Immature natural killer cell (primary cell): ENCODE measurements around the gene CALN1. TPM values are rescaled to one million over a fixed set of nuclear protein-coding genes. Genes with fewer than 3 reads are reported as not detected.

ENCODE experiments used
- DNase-seq, 3 donors: peaks; one replicate each; pipeline ENCODE4 v3.0.0; 2022; ENCODE audit warnings: mixed read lengths in 1 of 3
- H3K27ac Mint-ChIP-seq, 6 donors: one replicate each; pipeline ENCODE4 v1.8.0; 2020; ENCODE audit warnings: mixed read lengths in 6 of 6, mild to moderate bottlenecking in 5 of 6, inconsistent platforms in 4 of 6, moderate library complexity in 3 of 6
- H3K27me3 Mint-ChIP-seq, 3 donors: one replicate each; pipeline ENCODE4 v1.8.0; 2020 to 2021; ENCODE audit warnings: low read depth in 3 of 3, mild to moderate bottlenecking in 3 of 3, mixed read lengths in 3 of 3, moderate library complexity in 3 of 3, inconsistent platforms in 1 of 3
- H3K36me3 Mint-ChIP-seq, 3 donors: one replicate each; pipeline ENCODE4 v1.8.0; 2020; ENCODE audit warnings: mixed read lengths in 3 of 3, inconsistent platforms in 2 of 3, mild to moderate bottlenecking in 2 of 3
- H3K4me1 Mint-ChIP-seq, 2 donors: one replicate each; pipeline ENCODE4 v1.8.0; 2020; ENCODE audit warnings: inconsistent platforms in 2 of 2, mild to moderate bottlenecking in 2 of 2, mixed read lengths in 2 of 2, moderate library complexity in 1 of 2
- H3K4me3 Mint-ChIP-seq, 5 donors: one replicate each; pipeline ENCODE4 v1.8.0; 2020; ENCODE audit warnings: mild to moderate bottlenecking in 5 of 5, mixed read lengths in 5 of 5, inconsistent platforms in 3 of 5, moderate library complexity in 3 of 5
- H3K9me3 Mint-ChIP-seq, 6 donors: one replicate each; pipeline ENCODE4 v1.8.0; 2020; ENCODE audit warnings: mild to moderate bottlenecking in 6 of 6, mixed read lengths in 6 of 6, inconsistent platforms in 4 of 6, moderate library complexity in 3 of 6
- polyA plus RNA-seq, 3 donors: library from polyadenylated mRNA; unstranded; fragments of 300-500 nt; fragmentation: Illumina TruSeq; gene quantifications; one replicate each; pipeline ENCODE4 v1.2.3, GENCODE V29; 2021

CALN1 gene
- polyA plus RNA-seq, 3 donors from 2014 or later, result not detected

GRCh38 chr7:72334066-72334465 lies 78.1 kb downstream of the CALN1 start:
- no peak overlapping the region for H3K27ac Mint-ChIP-seq
- peaks cover 0 to 13% (median 6%) of the 10 kb centered on the region in 3 donors for H3K27me3 Mint-ChIP-seq
- H3K4me1 Mint-ChIP-seq, result no peaks in the 10 kb centered on the region
- no peaks in the 10 kb centered on the region for H3K9me3 Mint-ChIP-seq
- no peak overlapping the region for H3K4me3 Mint-ChIP-seq
- H3K36me3 Mint-ChIP-seq, result no peaks in the 10 kb centered on the region
- DNase-seq, result no peak

DNA sequence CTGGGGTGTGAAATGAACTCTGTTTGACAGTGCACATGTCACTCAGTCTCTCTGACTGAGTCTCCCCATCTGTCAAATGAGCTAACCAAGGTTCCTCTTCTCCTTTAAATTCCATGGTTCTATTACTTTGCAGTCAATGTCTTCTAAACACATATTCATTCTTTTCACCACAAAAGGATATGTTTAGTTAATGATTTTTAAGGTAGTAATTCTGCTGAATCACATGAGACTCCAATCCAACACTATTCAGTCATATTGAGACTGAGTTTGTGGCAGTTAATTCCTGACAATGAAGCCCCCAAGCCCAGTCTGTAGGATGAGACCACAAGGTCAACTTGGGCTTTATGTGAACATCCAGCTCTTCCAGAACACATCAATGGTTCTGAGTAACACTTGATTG lies 85.3 kb downstream of the CALN1 start:
- Mint-ChIP-seq H3K4me1 (no peaks in the 10 kb centered on the region), H3K9me3 (peaks cover 0 to 1% (median 0%) of the 10 kb centered on the region in 6 donors), H3K4me3 (no peak overlapping the region), H3K27ac (no peak overlapping the region), H3K27me3 (no peaks in the 10 kb centered on the region), H3K36me3 (no peaks in the 10 kb centered on the region)
- no peak for DNase-seq

- Mint-ChIP-seq H3K27me3 (no peaks in the 10 kb centered on the region), H3K27ac (no peak overlapping the region), H3K9me3 (peaks cover 0 to 1% (median 0%) of the 10 kb centered on the region in 6 donors), H3K36me3 (no peaks in the 10 kb centered on the region), H3K4me1 (no peaks in the 10 kb centered on the region), H3K4me3 (no peak overlapping the region)
- no peak for DNase-seq
Measured at GRCh38 chr7:72326365-72326764, 85.8 kb downstream of the CALN1 start.

- Mint-ChIP-seq H3K27me3 (no peaks in the 10 kb centered on the region), H3K9me3 (peaks cover 0 to 1% (median 0%) of the 10 kb centered on the region in 6 donors), H3K4me3 (no peak overlapping the region), H3K4me1 (no peaks in the 10 kb centered on the region), H3K36me3 (no peaks in the 10 kb centered on the region), H3K27ac (no peak overlapping the region)
- DNase-seq, result no peak
Measured at GRCh38 chr7:72325561-72325960, 86.6 kb downstream of the CALN1 start.

GRCh38 chr7:72321637-72322036 lies 90.5 kb downstream of the CALN1 start:
- Mint-ChIP-seq H3K27ac (no peak overlapping the region), H3K4me3 (no peak overlapping the region), H3K36me3 (no peaks in the 10 kb centered on the region), H3K27me3 (peaks cover 0 to 3% (median 0%) of the 10 kb centered on the region in 3 donors), H3K9me3 (peaks cover 0 to 1% (median 0%) of the 10 kb centered on the region in 6 donors), H3K4me1 (no peaks in the 10 kb centered on the region)
- no peak for DNase-seq

DNA sequence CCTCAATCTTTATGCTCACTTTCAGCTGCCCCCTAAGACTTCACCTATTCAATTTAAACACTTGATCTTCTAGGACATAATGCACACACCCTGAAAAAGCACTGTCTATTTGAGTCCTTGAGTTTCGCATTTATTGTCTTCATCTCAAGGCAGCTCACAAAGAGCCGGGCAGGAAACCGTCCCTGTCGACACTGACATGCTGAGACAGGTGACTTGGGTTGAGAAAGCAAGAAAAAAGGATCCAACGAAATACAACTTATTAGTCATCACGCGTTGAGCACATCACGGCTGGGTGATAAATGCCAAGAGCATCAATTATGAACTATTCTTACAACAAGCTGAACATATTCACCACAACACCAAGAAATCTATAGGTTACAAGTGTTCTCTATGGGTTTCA lies 91.1 kb downstream of the CALN1 start:
- Mint-ChIP-seq H3K36me3 (no peaks in the 10 kb centered on the region), H3K27ac (no peak overlapping the region), H3K27me3 (peaks cover 0 to 3% (median 2%) of the 10 kb centered on the region in 3 donors), H3K4me3 (no peak overlapping the region), H3K9me3 (peaks cover 0 to 1% (median 0%) of the 10 kb centered on the region in 6 donors), H3K4me1 (no peaks in the 10 kb centered on the region)
- DNase-seq, result no peak

DNA sequence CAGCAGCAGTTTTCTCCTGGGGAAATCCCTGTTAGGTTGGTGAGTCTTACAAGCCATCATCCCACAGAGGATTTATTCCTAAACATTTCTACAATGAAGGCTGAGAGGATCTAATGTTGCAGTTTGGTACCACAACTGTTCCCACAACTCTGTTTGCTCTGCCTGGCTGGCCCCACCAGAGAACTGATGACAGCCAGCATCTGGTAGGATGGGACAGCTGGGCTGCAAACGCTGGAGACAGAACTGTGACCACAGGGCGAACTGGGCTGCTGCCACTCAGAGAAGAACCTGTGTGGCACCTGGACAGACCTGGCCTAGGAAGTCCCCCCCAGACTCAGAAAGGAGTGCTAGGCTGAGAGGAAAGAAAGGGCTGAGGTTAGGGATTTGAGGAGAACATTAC lies 94.8 kb downstream of the CALN1 start:
- Mint-ChIP-seq H3K36me3 (no peaks in the 10 kb centered on the region), H3K27me3 (peaks cover 0 to 5% (median 2%) of the 10 kb centered on the region in 3 donors), H3K4me1 (no peaks in the 10 kb centered on the region), H3K27ac (no peak overlapping the region), H3K4me3 (no peak overlapping the region), H3K9me3 (peaks cover 0 to under 1% (median 0%) of the 10 kb centered on the region in 6 donors)
- no peak for DNase-seq

DNA sequence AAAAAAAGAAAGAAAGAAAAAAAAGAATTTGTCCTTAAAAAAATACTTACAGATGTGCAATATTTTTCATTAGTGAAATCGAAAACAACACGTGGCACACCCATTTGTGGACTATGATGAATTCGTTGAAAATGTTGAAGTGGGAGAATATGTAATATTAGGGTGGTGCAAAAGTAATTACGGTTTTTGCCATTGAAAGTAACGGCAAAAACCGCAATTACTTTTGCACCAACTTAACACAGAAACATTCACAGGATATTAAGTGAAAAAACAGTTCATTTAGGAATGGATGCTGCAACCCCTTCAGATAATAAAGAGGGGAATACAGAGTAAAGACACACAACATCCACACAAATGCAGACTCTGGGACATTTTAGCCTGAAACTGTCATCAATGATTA lies 96.0 kb downstream of the CALN1 start:
- H3K4me1 Mint-ChIP-seq, result no peaks in the 10 kb centered on the region
- H3K9me3 Mint-ChIP-seq, result no peaks in the 10 kb centered on the region
- H3K4me3 Mint-ChIP-seq, result no peak overlapping the region
- H3K27ac Mint-ChIP-seq, result no peak overlapping the region
- H3K36me3 Mint-ChIP-seq, result no peaks in the 10 kb centered on the region
- H3K27me3 Mint-ChIP-seq, result peaks cover 0 to 5% (median 2%) of the 10 kb centered on the region in 3 donors
- DNase-seq, result no peak

- Mint-ChIP-seq H3K36me3 (no peaks in the 10 kb centered on the region), H3K9me3 (peaks cover 0 to 3% (median 0%) of the 10 kb centered on the region in 6 donors), H3K27me3 (peaks cover 2 to 4% (median 2%) of the 10 kb centered on the region in 3 donors), H3K4me3 (no peak overlapping the region), H3K27ac (no peak overlapping the region), H3K4me1 (no peaks in the 10 kb centered on the region)
- no peak for DNase-seq
Measured at GRCh38 chr7:72313906-72314305, 98.2 kb downstream of the CALN1 start.

DNA sequence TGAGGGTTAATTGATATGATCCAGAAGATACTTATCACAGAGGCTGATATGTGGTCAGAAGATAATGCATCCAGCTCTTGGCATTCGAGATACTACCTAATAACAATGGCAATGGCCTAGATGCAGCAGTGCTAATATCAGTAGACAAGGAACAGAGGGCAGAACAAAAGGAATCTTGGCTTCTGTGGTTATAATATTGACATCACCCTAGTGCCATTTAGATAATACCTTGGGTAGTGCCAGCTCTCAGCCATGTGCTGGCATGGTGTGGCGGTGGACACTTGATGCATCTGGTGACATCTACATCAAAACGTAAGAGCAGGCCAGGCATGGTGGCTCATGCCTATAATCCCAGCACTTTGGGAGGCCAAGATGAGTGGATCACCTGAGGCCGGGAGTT lies 101.8 kb downstream of the CALN1 start:
- H3K36me3 Mint-ChIP-seq, result no peaks in the 10 kb centered on the region
- H3K27me3 Mint-ChIP-seq, result peaks cover 0 to 8% (median 4%) of the 10 kb centered on the region in 3 donors
- H3K4me1 Mint-ChIP-seq, result no peaks in the 10 kb centered on the region
- H3K27ac Mint-ChIP-seq, result no peak overlapping the region
- no peak for DNase-seq
- no peak overlapping the region for H3K4me3 Mint-ChIP-seq
- peaks cover 0 to 3% (median 0%) of the 10 kb centered on the region in 6 donors for H3K9me3 Mint-ChIP-seq

- H3K9me3 Mint-ChIP-seq, result peaks cover 0 to 3% (median 0%) of the 10 kb centered on the region in 6 donors
- no peak overlapping the region for H3K27ac Mint-ChIP-seq
- no peaks in the 10 kb centered on the region for H3K36me3 Mint-ChIP-seq
- H3K27me3 Mint-ChIP-seq, result peaks cover 0 to 7% (median 4%) of the 10 kb centered on the region in 3 donors
- H3K4me3 Mint-ChIP-seq, result no peak overlapping the region
- no peaks in the 10 kb centered on the region for H3K4me1 Mint-ChIP-seq
- DNase-seq, result no peak
Measured at GRCh38 chr7:72309476-72309875, 102.7 kb downstream of the CALN1 start.

- no peak overlapping the region for H3K27ac Mint-ChIP-seq
- no peaks in the 10 kb centered on the region for H3K4me1 Mint-ChIP-seq
- peaks cover 0 to 6% (median 4%) of the 10 kb centered on the region in 3 donors for H3K27me3 Mint-ChIP-seq
- no peak for DNase-seq
- peaks cover 0 to 3% (median 0%) of the 10 kb centered on the region in 6 donors for H3K9me3 Mint-ChIP-seq
- no peak overlapping the region for H3K4me3 Mint-ChIP-seq
- H3K36me3 Mint-ChIP-seq, result no peaks in the 10 kb centered on the region
Measured at GRCh38 chr7:72308986-72309385, 103.2 kb downstream of the CALN1 start.

DNA sequence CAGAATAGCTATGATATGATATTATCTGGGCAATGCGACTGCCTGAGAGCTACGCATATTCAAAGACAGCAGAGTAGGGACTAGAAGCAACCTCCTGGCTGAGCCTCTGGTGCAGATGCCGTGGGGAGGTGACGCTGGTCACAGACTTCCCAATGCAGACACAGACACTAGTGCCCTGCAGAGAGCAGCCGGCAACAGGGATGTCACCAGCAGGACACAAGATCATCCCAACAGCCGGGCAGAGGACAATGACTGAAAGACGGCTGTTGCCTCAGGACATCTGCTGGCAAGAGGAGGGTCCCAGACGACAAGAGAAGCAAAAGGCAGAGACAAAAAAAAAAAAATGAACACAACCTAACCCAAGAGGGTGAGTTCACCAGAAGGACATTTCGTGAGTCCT lies 104.6 kb downstream of the CALN1 start:
- peaks cover 0 to 6% (median 4%) of the 10 kb centered on the region in 3 donors for H3K27me3 Mint-ChIP-seq
- H3K4me1 Mint-ChIP-seq, result no peaks in the 10 kb centered on the region
- no peak overlapping the region for H3K27ac Mint-ChIP-seq
- peaks cover 0 to 3% (median 0%) of the 10 kb centered on the region in 6 donors for H3K9me3 Mint-ChIP-seq
- no peaks in the 10 kb centered on the region for H3K36me3 Mint-ChIP-seq
- no peak overlapping the region for H3K4me3 Mint-ChIP-seq
- DNase-seq, result no peak

DNA sequence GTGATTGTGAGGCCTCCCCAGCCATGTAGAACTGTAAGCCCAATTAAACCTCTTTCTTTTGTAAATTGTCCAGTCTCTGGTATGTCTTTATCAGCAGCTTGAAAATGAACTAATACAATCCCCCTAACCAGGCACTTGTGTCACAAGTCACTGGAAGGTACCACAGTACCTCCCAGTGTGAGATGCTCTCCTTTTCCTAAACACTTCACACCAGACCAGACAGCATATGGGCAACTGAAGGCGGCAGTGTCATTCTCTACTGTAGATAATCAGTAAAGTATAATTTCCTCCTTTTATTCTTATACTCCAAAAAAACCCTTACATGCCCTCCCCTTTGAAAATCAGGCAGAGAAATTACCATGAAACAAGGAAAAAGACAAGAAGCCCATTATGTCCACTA lies 113.2 kb downstream of the CALN1 start:
- no peak for DNase-seq
- H3K36me3 Mint-ChIP-seq, result peaks cover 0 to 5% (median 0%) of the 10 kb centered on the region in 3 donors
- H3K27ac Mint-ChIP-seq, result no peak overlapping the region
- peaks cover 0 to 1% (median 0%) of the 10 kb centered on the region in 6 donors for H3K9me3 Mint-ChIP-seq
- no peak overlapping the region for H3K4me3 Mint-ChIP-seq
- H3K27me3 Mint-ChIP-seq, result peaks cover 0 to 5% (median 2%) of the 10 kb centered on the region in 3 donors
- no peaks in the 10 kb centered on the region for H3K4me1 Mint-ChIP-seq

DNA sequence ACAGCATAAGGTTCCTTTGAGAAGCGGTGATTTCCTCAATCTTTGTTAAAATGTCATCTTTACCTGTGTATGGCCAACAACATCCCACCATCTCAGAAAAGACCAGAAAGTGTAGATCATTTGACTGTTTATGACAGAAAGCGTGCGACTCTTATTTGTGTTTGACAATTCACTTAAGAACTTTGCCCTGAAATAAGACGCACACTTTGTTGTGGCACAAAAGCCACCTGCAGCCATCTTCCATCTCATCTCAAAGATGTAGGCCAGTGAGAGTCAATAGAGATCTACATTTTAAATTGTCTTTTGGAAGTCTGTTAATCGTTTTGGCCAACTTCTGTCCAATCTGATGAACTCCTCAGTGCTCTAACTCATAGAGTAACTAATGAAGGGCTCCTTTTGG lies 114.0 kb downstream of the CALN1 start:
- Mint-ChIP-seq H3K9me3 (peaks cover 0 to 1% (median 0%) of the 10 kb centered on the region in 6 donors), H3K27ac (no peak overlapping the region), H3K27me3 (peaks cover 0 to 5% (median 2%) of the 10 kb centered on the region in 3 donors), H3K4me1 (no peaks in the 10 kb centered on the region), H3K36me3 (peaks cover 0 to 5% (median 0%) of the 10 kb centered on the region in 3 donors), H3K4me3 (no peak overlapping the region)
- no peak for DNase-seq
